Activated CD8-positive, alpha-beta memory T cell treated with anti-CD3 and anti-CD28 coated beads, Interleukin-2, amount 50 U/mL, for 4 hours (primary cell): ENCODE measurements around the gene RD3L.
"Not testable (repeated sequence)": the region's sequence is repeated elsewhere in the genome, so short reads cannot be mapped to it uniquely, and the experiment has no call there.

Experiments used
- DNase-seq: peaks from one replicate; pipeline ENCODE4 v3.0.0-alpha.2; 2020

The RD3L gene

GRCh38 chr14:103927566-103927965, 14.8 kb downstream of the RD3L start:
- DNase-seq, result no peak

GRCh38 chr14:103925316-103925715, 17.0 kb downstream of the RD3L start:
- DNase-seq, result no peak

- no peak for DNase-seq
Measured at GRCh38 chr14:103923863-103924262, 18.5 kb downstream of the RD3L start.

GRCh38 chr14:103921855-103922200, 20.5 kb downstream of the RD3L start:
- DNase-seq, result not testable (repeated sequence)

- peak; percentile 95 for DNase-seq
Measured at GRCh38 chr14:103920981-103921854, 21.1 kb downstream of the RD3L start.

GRCh38 chr14:103916636-103917262, 25.6 kb downstream of the RD3L start:
- no peak for DNase-seq

- DNase-seq, result no peak
Measured at GRCh38 chr14:103915616-103916015, 26.7 kb downstream of the RD3L start.

- DNase-seq, result no peak
Measured at GRCh38 chr14:103910984-103911383, 31.3 kb downstream of the RD3L start.

- DNase-seq, result peak; percentile 74
Measured at GRCh38 chr14:103910262-103910935, 31.9 kb downstream of the RD3L start.

- DNase-seq, result no peak
Measured at GRCh38 chr14:103909531-103910261, 32.6 kb downstream of the RD3L start.

- peak; percentile 43 for DNase-seq
Measured at GRCh38 chr14:103908580-103908979, 33.7 kb downstream of the RD3L start.

- peak; percentile 33 for DNase-seq
Measured at GRCh38 chr14:103905842-103906456, 36.4 kb downstream of the RD3L start.

GRCh38 chr14:103904493-103905107, 37.7 kb downstream of the RD3L start:
- DNase-seq, result no peak

GRCh38 chr14:103899833-103900232, 42.5 kb downstream of the RD3L start:
- DNase-seq, result no peak

GRCh38 chr14:103899316-103899715, 43.0 kb downstream of the RD3L start:
- DNase-seq, result no peak

GRCh38 chr14:103898711-103899110, 43.6 kb downstream of the RD3L start:
- DNase-seq, result no peak

- no peak for DNase-seq
Measured at GRCh38 chr14:103898204-103898603, 44.1 kb downstream of the RD3L start.

GRCh38 chr14:103897075-103897947, 45.0 kb downstream of the RD3L start:
- DNase-seq, result no peak

GRCh38 chr14:103896578-103896977, 45.8 kb downstream of the RD3L start:
- no peak for DNase-seq

- no peak for DNase-seq
Measured at GRCh38 chr14:103894723-103895059, 47.6 kb downstream of the RD3L start.

- no peak for DNase-seq
Measured at GRCh38 chr14:103894034-103894722, 48.2 kb downstream of the RD3L start.
